H1 (cell line): ENCODE data around the gene TRIM29. TPM values are rescaled to one million over a fixed set of nuclear protein-coding genes. Genes with fewer than 3 reads are reported as not detected.

Experiments used
- CTCF ChIA-PET: fragments of 300-600 bp; sonication (Branson Sonifier 250); formaldehyde crosslinking; loops from one replicate; lab custom pipeline; 2021; ENCODE audit not compliant: partially characterized antibody; lab: Charles Lee
- POLR2A ChIA-PET: fragments of 300-600 bp; sonication (Branson Sonifier 250); formaldehyde crosslinking; loops from one replicate; lab custom pipeline; 2021; ENCODE audit warnings: inconsistent platforms; ENCODE audit not compliant: partially characterized antibody; lab: Charles Lee
- DNase-seq, 2 experiments: peaks; one replicate each; pipeline versions ENCODE4 v3.0.0 to v3.0.0-alpha.2; 2010 to 2022; ENCODE audit warnings: low spot score in 2 of 2, low read depth in 1 of 2, mixed read lengths in 1 of 2
- FAIRE-seq: peaks from 2 replicates; lab custom pipeline; 2011; peaks lifted over from hg19 to GRCh38; lab: Jason Lieb, UNC
- H2AFZ ChIP-seq: 2 replicates; pipeline ENCODE4 v1.8.1; 2012; ENCODE audit warnings: low read length, inconsistent platforms
- H2AK5ac ChIP-seq: 2 replicates; pipeline ENCODE4 v1.6.1; 2013; ENCODE audit warnings: low read depth, low read length
- H2BK120ac ChIP-seq: replicated peaks from 2 replicates; pipeline ENCODE3; 2013; ENCODE audit warnings: low read depth, low read length, inconsistent platforms
- H2BK12ac ChIP-seq: 2 replicates; pipeline ENCODE4 v1.6.1; 2013; ENCODE audit warnings: low read depth, low read length
- H2BK15ac ChIP-seq: 2 replicates; pipeline ENCODE4 v1.6.1; 2013; ENCODE audit warnings: low read length
- H2BK20ac ChIP-seq: 2 replicates; pipeline ENCODE4 v1.6.1; 2013; ENCODE audit warnings: low read length
- H2BK5ac ChIP-seq: 2 replicates; pipeline ENCODE4 v1.6.1; 2013; ENCODE audit warnings: low read depth, low read length
- H3K14ac ChIP-seq: 2 replicates; pipeline ENCODE4 v1.6.1; 2013; ENCODE audit warnings: inconsistent platforms; ENCODE audit not compliant: insufficient read length
- H3K18ac ChIP-seq: 2 replicates; pipeline ENCODE4 v1.6.1; 2013; ENCODE audit warnings: low read length; ENCODE audit errors: extremely low read depth
- H3K23ac ChIP-seq: 2 replicates; pipeline ENCODE4 v1.6.1; 2013; ENCODE audit warnings: inconsistent platforms; ENCODE audit not compliant: insufficient read length
- H3K23me2 ChIP-seq: 2 replicates; pipeline ENCODE4 v1.6.1; 2013; ENCODE audit warnings: low read depth, low read length
- H3K27ac ChIP-seq: 2 replicates; pipeline ENCODE4 v1.6.1; 2011; ENCODE audit warnings: low read depth, low read length, inconsistent platforms
- H3K27me3 ChIP-seq, 4 experiments: replicated peaks in 1 of 4; 1 replicate in 1 of 4; 2 replicates in 3 of 4; pipeline versions ENCODE4 v1.6.1 to v1.8.1; 2011 to 2013; ENCODE audit warnings: low read length in 3 of 4, mild to moderate bottlenecking in 3 of 4, inconsistent platforms in 2 of 4, mixed read lengths in 2 of 4, moderate library complexity in 1 of 4; ENCODE audit not compliant: control insufficient read depth in 3 of 4, insufficient read depth in 3 of 4; ENCODE audit errors: extremely low read depth in 1 of 4
- H3K36me3 ChIP-seq, 4 experiments: 2 replicates each; pipeline versions ENCODE4 v1.6.1 to v1.8.1; 2011 to 2013; ENCODE audit warnings: mild to moderate bottlenecking in 4 of 4, low read length in 3 of 4, moderate library complexity in 2 of 4, control low read depth in 1 of 4, inconsistent platforms in 1 of 4; ENCODE audit not compliant: insufficient read depth in 4 of 4, control insufficient read depth in 2 of 4
- H3K4ac ChIP-seq: replicated peaks from 2 replicates; pipeline ENCODE3; 2013; ENCODE audit warnings: low read length, low read depth, mixed read lengths, inconsistent platforms; ENCODE audit not compliant: insufficient read length
- H3K4me1 ChIP-seq, 4 experiments: replicated peaks in 1 of 4; 1 replicate in 1 of 4; 2 replicates in 3 of 4; pipeline versions ENCODE4 v1.6.1 to v1.8.1; 2011 to 2013; ENCODE audit warnings: low read length in 3 of 4, inconsistent platforms in 2 of 4, mixed read lengths in 1 of 4; ENCODE audit not compliant: insufficient read depth in 4 of 4, control insufficient read depth in 3 of 4
- H3K4me2 ChIP-seq, 2 experiments: 2 replicates each; pipeline versions ENCODE4 v1.6.1 to v1.8.1; 2011 to 2013; ENCODE audit warnings: low read depth in 2 of 2, low read length in 2 of 2, control low read depth in 1 of 2, inconsistent platforms in 1 of 2, mild to moderate bottlenecking in 1 of 2; ENCODE audit not compliant: insufficient read depth in 1 of 2
- H3K4me3 ChIP-seq, 4 experiments: fragments of 200-600, 300-600 bp in 1 of 4; sonication (generic), shearing (Covaris generic), sonication (Bioruptor Twin) in 1 of 4; 2 replicates each; pipeline versions ENCODE4 v1.5.1 to v1.8.1; 2011 to 2016; ENCODE audit warnings: low read length in 4 of 4, low read depth in 3 of 4, control low read depth in 2 of 4, inconsistent platforms in 2 of 4, mild to moderate bottlenecking in 2 of 4, mixed read lengths in 1 of 4, moderate library complexity in 1 of 4; ENCODE audit not compliant: insufficient read depth in 2 of 4; ENCODE audit errors: extremely low read depth in 1 of 4
- H3K56ac ChIP-seq: replicated peaks from 2 replicates; pipeline ENCODE3; 2013; ENCODE audit warnings: low read depth, mild to moderate bottlenecking, mixed read lengths, low read length, inconsistent platforms; ENCODE audit not compliant: insufficient read length
- H3K79me1 ChIP-seq: 2 replicates; pipeline ENCODE4 v1.6.1; 2013; ENCODE audit warnings: low read depth, low read length, control low read depth
- H3K79me2 ChIP-seq, 2 experiments: 2 replicates each; pipeline versions ENCODE4 v1.6.1 to v1.8.1; 2012 to 2013; ENCODE audit warnings: low read length in 2 of 2, mild to moderate bottlenecking in 2 of 2, inconsistent platforms in 1 of 2; ENCODE audit not compliant: insufficient read depth in 2 of 2, control insufficient read depth in 1 of 2
- H3K9ac ChIP-seq, 4 experiments: replicated peaks in 1 of 4; 1 replicate in 1 of 4; 2 replicates in 3 of 4; pipeline versions ENCODE4 v1.6.1 to v1.8.1; 2011 to 2013; ENCODE audit warnings: low read depth in 3 of 4, low read length in 3 of 4, control low read depth in 2 of 4, mild to moderate bottlenecking in 2 of 4, moderate library complexity in 2 of 4, inconsistent platforms in 1 of 4; ENCODE audit errors: extremely low read depth in 1 of 4
- H3K9me3 ChIP-seq, 2 experiments: 2 replicates each; pipeline versions ENCODE4 v1.6.1 to v1.8.1; 2012 to 2013; ENCODE audit warnings: mild to moderate bottlenecking in 2 of 2, moderate library complexity in 2 of 2, control low read depth in 1 of 2, inconsistent platforms in 1 of 2, low read depth in 1 of 2, low read length in 1 of 2, mixed read lengths in 1 of 2; ENCODE audit not compliant: insufficient read depth in 2 of 2
- H4K20me1 ChIP-seq, 2 experiments: replicated peaks in 1 of 2; 2 replicates each; pipeline versions ENCODE3 to v1.8.1; 2011 to 2013; ENCODE audit warnings: inconsistent platforms in 2 of 2, low read length in 2 of 2, mild to moderate bottlenecking in 1 of 2; ENCODE audit not compliant: insufficient read depth in 2 of 2, control insufficient read depth in 1 of 2
- H4K5ac ChIP-seq: 2 replicates; pipeline ENCODE4 v1.6.1; 2013; ENCODE audit warnings: low read length, low read depth, mixed read lengths, inconsistent platforms; ENCODE audit not compliant: insufficient read length
- H4K8ac ChIP-seq: 2 replicates; pipeline ENCODE4 v1.8.0; 2013; ENCODE audit warnings: mild to moderate bottlenecking, moderate library complexity, low read length, inconsistent platforms; ENCODE audit not compliant: insufficient read depth; ENCODE audit errors: extremely low read depth
- H4K91ac ChIP-seq: replicated peaks from 2 replicates; pipeline ENCODE3; 2013; ENCODE audit warnings: low read length, mixed read lengths, inconsistent platforms; ENCODE audit not compliant: insufficient read length
- CEBPB ChIP-seq: IDR thresholded peaks from 2 replicates; pipeline ENCODE4 v1.6.1; 2012; ENCODE audit warnings: low read depth, low read length
- KDM5A ChIP-seq: fragments of 200-600 bp; IDR thresholded peaks from 2 replicates; pipeline ENCODE4 v1.7.1; 2012; ENCODE audit warnings: mild to moderate bottlenecking, low read length, inconsistent platforms, mixed read lengths
- NANOG ChIP-seq: IDR thresholded peaks from 2 replicates; pipeline ENCODE4 v1.6.1; 2011; ENCODE audit warnings: low read length, low read depth, mild to moderate bottlenecking, inconsistent platforms; ENCODE audit not compliant: insufficient read depth, poor library complexity, severe bottlenecking
- POLR2AphosphoS5 ChIP-seq: IDR thresholded peaks from 2 replicates; pipeline ENCODE4 v1.6.1; 2011; ENCODE audit warnings: low read depth, low read length
- RBBP5 ChIP-seq: IDR thresholded peaks from 2 replicates; pipeline ENCODE4 v1.7.1; 2012; ENCODE audit warnings: low read depth, mild to moderate bottlenecking, inconsistent platforms, low read length, moderate library complexity, borderline replicate concordance
- WGBS, 2 experiments: shearing (Covaris generic) in 1 of 2; methylation state at CpG; one replicate each; pipeline versions ENCODE4 v1.1.6 to v1.1.7; 2013 to 2015; ENCODE audit warnings: low lambda C conversion rate in 2 of 2, mixed read lengths in 2 of 2, inconsistent platforms in 1 of 2, low coverage in 1 of 2, missing lambda C conversion rate in 1 of 2; ENCODE audit not compliant: insufficient replicate concordance in 2 of 2, insufficient coverage in 1 of 2, insufficient read length in 1 of 2; ENCODE audit errors: extremely low coverage in 1 of 2, missing lambda C conversion rate in 1 of 2; 5-methylcytosine and 5-hydroxymethylcytosine counted together
- polyA plus RNA-seq, 7 experiments: library from polyadenylated mRNA; depleted of rRNA in 3 of 7; stranded (reverse) in 5 of 7; unstranded in 2 of 7; fragments of >200 nt in 5 of 7; fragments of 200-250 nt in 2 of 7; gene quantifications; 1 replicate in 5 of 7; 2 replicates in 1 of 7; 4 replicates in 1 of 7; pipeline versions ENCODE4 v1.2.1 to v1.2.3, GENCODE V29; 2011 to 2013; ENCODE audit warnings: missing spikeins in 2 of 7, mixed read lengths in 2 of 7
- total RNA-seq: library from RNA; stranded (reverse); fragmentation: NEBNext Ultra II Directional; extraction: Animal tissue kit (Norgen Biotek cat#: 25700); gene quantifications from 2 replicates; pipeline ENCODE4 v1.2.1, GENCODE V29; 2021

TRIM29 gene
- total and polyA plus RNA-seq, 2 of the 8 experiments (the other 6 are each of a cell fraction or from before 2014, with no cell fraction given), result 0.17 to 0.43 TPM

- ChIA-PET POLR2A (no interaction called here), CTCF (interaction anchor here (1.2 to 10.5 kb wide), 3 partner anchors 50 to 129 kb away, joined by 4 to 394 read pairs (median 110); partner anchors contain the start of gene OAF)
- H2BK15ac ChIP-seq, result no peak overlapping the region
- WGBS, 2 experiments, result 75% methylated on average over 5 of the region's 5 CpGs; no CpG with 5 or more reads in 1 of the 2 experiments
- no peak overlapping the region for H4K8ac ChIP-seq
- FAIRE-seq (no peak), DNase-seq (no peak)
- H2BK120ac ChIP-seq, result peak overlapping the region; percentile 43
- no peak overlapping the region for H3K14ac ChIP-seq
- no peak overlapping the region for H3K56ac ChIP-seq
- H3K9ac ChIP-seq, result no peak overlapping the region
- no peaks in the 10 kb centered on the region for H3K9me3 ChIP-seq
- H3K18ac ChIP-seq, result no peak overlapping the region
- H3K79me2 ChIP-seq, result no peaks in the 10 kb centered on the region
- H3K4me3 ChIP-seq, result no peak overlapping the region
- peaks cover 0 to 10% (median 3%) of the 10 kb centered on the region in 4 experiments; a peak in 5 of 7 replicates for H3K4me1 ChIP-seq
- H4K20me1 ChIP-seq, result peaks cover 0 to 3% of the 10 kb centered on the region in 2 experiments
- H3K79me1 ChIP-seq, result no peaks in the 10 kb centered on the region
- H2BK5ac ChIP-seq, result no peak overlapping the region
- 0 out of 2 replicates have a peak overlapping the region, but pooled peaks have one; percentile 21 for H2BK12ac ChIP-seq
- H3K27me3 ChIP-seq, result peaks cover 8 to 63% (median 36%) of the 10 kb centered on the region in 4 experiments
- H3K23ac ChIP-seq, result no peak overlapping the region
- no peak overlapping the region for H2AK5ac ChIP-seq
- H4K5ac ChIP-seq, result no peak overlapping the region
- no peak overlapping the region for H4K91ac ChIP-seq
- no peak overlapping the region for H2AFZ ChIP-seq
- H3K27ac ChIP-seq, result no peak overlapping the region
- H3K23me2 ChIP-seq, result peaks cover 2% of the 10 kb centered on the region; the same call in 1 of the 2 replicates
- no peaks in the 10 kb centered on the region for H3K36me3 ChIP-seq
- no peak overlapping the region for H2BK20ac ChIP-seq
- H3K4me2 ChIP-seq, result no peak overlapping the region
- H3K4ac ChIP-seq, result no peak overlapping the region
- TF ChIP-seq NANOG (no peak), RBBP5 (no peak), CEBPB (no peak), KDM5A (no peak), POLR2AphosphoS5 (no peak)
Observed at GRCh38 chr11:120173807-120174206, 35.9 kb upstream of the TRIM29 start.
